Chondrocyte (in vitro differentiated cells): ENCODE data around the gene TOP1. TPM values are rescaled to one million over a fixed set of nuclear protein-coding genes. Genes with fewer than 3 reads are reported as not detected.

ENCODE experiments used
- DNase-seq: peaks from one replicate; pipeline ENCODE4 v3.0.0; 2021; ENCODE audit warnings: mixed read lengths, low spot score
- H3K27ac Mint-ChIP-seq: one replicate; pipeline ENCODE4 v1.8.0; 2021; ENCODE audit warnings: mild to moderate bottlenecking, moderate library complexity, mixed read lengths; ENCODE audit not compliant: unreplicated experiment
- H3K27me3 Mint-ChIP-seq: 2 replicates; pipeline ENCODE4 v1.8.0; 2021; ENCODE audit warnings: low read depth, mixed read lengths
- H3K36me3 Mint-ChIP-seq: 2 replicates; pipeline ENCODE4 v1.8.0; 2021; ENCODE audit warnings: low read depth, mixed read lengths
- H3K4me1 Mint-ChIP-seq: 2 replicates; pipeline ENCODE4 v1.8.0; 2021; ENCODE audit warnings: low read depth, mild to moderate bottlenecking, mixed read lengths
- H3K4me3 Mint-ChIP-seq: one replicate; pipeline ENCODE4 v1.8.0; 2021; ENCODE audit warnings: mild to moderate bottlenecking, moderate library complexity, mixed read lengths; ENCODE audit not compliant: unreplicated experiment
- H3K9me3 Mint-ChIP-seq: 2 replicates; pipeline ENCODE4 v1.8.0; 2021; ENCODE audit warnings: low read depth, mixed read lengths
- total RNA-seq: library from RNA; stranded (reverse); gene quantifications from 3 replicates; pipeline ENCODE4 v1.2.1, GENCODE V29; 2021
- TF ChIP-seq, protein P1 (sequence below): fragments of 200-600 bp; sonication (generic); IDR thresholded peaks from 2 replicates; pipeline ENCODE4 v1.5.0; 2021; ENCODE audit warnings: antibody characterized with exemption, mild to moderate bottlenecking, moderate library complexity

TOP1 gene
- total RNA-seq, 1 donor from 2014 or later = 39.0 TPM

DNA sequence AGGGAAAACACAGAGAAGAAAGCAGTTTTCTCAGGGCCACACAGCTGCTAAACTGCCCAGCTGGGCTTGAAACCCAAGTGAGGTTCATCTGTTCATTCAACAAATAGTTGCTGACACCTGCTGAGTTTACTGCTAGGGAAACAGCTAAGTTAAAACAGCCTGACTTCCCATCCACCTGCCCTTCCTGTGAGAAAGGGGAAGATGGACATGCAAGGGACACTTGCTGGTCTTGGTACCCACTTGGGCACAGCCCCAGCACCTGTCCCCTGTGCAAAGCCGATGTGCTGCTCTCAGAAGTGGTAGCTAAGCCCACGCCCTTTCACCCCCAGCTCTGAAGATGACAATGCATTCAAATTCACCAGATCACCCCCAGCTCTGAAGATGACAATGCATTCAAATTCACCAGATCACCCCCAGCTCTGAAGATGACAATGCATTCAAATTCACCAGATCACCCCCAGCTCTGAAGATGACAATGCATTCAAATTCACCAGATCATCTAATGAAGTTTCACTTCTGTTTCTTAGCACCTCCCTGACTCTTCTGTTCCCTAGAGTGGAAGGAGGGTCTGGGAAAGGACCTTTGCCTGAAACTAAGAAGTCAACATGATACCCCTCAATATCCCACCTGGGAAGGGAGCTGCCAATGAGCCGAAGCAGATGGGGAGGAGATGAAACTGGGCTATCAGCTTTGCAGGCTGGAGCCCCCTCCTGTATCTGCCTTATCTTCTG lies 46.0 kb upstream of the TOP1 start:
- H3K27me3 Mint-ChIP-seq = no peaks in the 10 kb centered on the region
- peaks cover 15% of the 10 kb centered on the region for H3K9me3 Mint-ChIP-seq
- no peaks in the 10 kb centered on the region for H3K4me1 Mint-ChIP-seq
- no peak overlapping the region for H3K4me3 Mint-ChIP-seq
- peaks cover 5% of the 10 kb centered on the region for H3K36me3 Mint-ChIP-seq
- H3K27ac Mint-ChIP-seq = no peak overlapping the region
- DNase-seq = no peak
- TF ChIP-seq, protein P1, sequence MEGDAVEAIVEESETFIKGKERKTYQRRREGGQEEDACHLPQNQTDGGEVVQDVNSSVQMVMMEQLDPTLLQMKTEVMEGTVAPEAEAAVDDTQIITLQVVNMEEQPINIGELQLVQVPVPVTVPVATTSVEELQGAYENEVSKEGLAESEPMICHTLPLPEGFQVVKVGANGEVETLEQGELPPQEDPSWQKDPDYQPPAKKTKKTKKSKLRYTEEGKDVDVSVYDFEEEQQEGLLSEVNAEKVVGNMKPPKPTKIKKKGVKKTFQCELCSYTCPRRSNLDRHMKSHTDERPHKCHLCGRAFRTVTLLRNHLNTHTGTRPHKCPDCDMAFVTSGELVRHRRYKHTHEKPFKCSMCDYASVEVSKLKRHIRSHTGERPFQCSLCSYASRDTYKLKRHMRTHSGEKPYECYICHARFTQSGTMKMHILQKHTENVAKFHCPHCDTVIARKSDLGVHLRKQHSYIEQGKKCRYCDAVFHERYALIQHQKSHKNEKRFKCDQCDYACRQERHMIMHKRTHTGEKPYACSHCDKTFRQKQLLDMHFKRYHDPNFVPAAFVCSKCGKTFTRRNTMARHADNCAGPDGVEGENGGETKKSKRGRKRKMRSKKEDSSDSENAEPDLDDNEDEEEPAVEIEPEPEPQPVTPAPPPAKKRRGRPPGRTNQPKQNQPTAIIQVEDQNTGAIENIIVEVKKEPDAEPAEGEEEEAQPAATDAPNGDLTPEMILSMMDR = no peak

GRCh38 chr20:40983898-40984297 lies 44.7 kb upstream of the TOP1 start:
- Mint-ChIP-seq H3K27me3 (no peaks in the 10 kb centered on the region), H3K4me1 (no peaks in the 10 kb centered on the region), H3K36me3 (no peaks in the 10 kb centered on the region), H3K9me3 (peaks cover 2% of the 10 kb centered on the region), H3K27ac (no peak overlapping the region), H3K4me3 (no peak overlapping the region)
- TF ChIP-seq, protein P1 = no peak
- no peak for DNase-seq

- no peak overlapping the region for H3K4me3 Mint-ChIP-seq
- H3K27ac Mint-ChIP-seq = no peak overlapping the region
- no peaks in the 10 kb centered on the region for H3K36me3 Mint-ChIP-seq
- TF ChIP-seq, protein P1 = no peak
- H3K27me3 Mint-ChIP-seq = no peaks in the 10 kb centered on the region
- peaks cover 2% of the 10 kb centered on the region for H3K9me3 Mint-ChIP-seq
- no peaks in the 10 kb centered on the region for H3K4me1 Mint-ChIP-seq
- no peak for DNase-seq
These were observed 44.1 kb upstream of the TOP1 start for GRCh38 chr20:40984496-40984895.

GRCh38 chr20:40986774-40987173 lies 41.8 kb upstream of the TOP1 start:
- Mint-ChIP-seq H3K4me3 (no peak overlapping the region), H3K36me3 (no peaks in the 10 kb centered on the region), H3K27me3 (no peaks in the 10 kb centered on the region), H3K27ac (no peak overlapping the region), H3K4me1 (peaks cover 6% of the 10 kb centered on the region), H3K9me3 (peaks cover 2% of the 10 kb centered on the region)
- TF ChIP-seq, protein P1 = no peak
- no peak for DNase-seq

DNA sequence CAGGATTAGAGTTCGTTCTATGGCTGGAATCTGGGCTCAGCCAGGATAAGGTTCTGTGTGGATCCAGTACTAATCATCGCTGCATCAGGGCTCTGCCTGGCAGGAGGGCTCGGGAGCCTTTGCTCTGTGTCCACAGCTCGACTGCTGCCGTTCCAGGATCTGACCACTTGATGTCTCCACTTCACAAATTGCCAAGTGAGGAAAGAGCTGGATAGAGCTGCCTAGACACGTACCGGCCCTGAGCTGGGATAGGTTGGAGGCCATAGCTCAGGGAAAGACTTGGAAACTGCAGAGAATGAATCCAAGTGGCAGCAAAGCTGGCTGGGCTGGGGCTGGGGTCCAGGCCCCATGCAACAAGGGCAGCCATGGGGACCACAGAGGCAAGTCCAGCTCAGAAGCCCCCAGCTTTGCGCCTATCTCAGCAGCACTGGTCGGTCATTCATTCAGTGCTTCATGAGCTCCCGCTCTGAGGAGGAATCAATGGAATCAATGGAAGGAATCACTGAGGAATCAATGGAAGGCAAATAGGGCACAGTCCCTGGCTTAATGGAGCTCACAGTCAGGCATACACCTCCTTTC lies 38.0 kb upstream of the TOP1 start:
- no peak for DNase-seq
- Mint-ChIP-seq H3K27me3 (no peaks in the 10 kb centered on the region), H3K27ac (no peak overlapping the region), H3K4me3 (no peak overlapping the region), H3K9me3 (no peaks in the 10 kb centered on the region), H3K36me3 (no peaks in the 10 kb centered on the region), H3K4me1 (peaks cover 6% of the 10 kb centered on the region)
- TF ChIP-seq, protein P1 = peak; percentile 90
